Smooth muscle cell (in vitro differentiated cells): Measurements from ENCODE around the gene MET. TPM values are rescaled to one million over a fixed set of nuclear protein-coding genes. Genes with fewer than 3 reads are reported as not detected.

Experiments
- DNase-seq: peaks from one replicate; lab custom pipeline; 2025; ENCODE audit not compliant: unreplicated experiment; lab: John Stamatoyannopoulos, UW
- H2AFZ ChIP-seq: fragments of 200-600 bp; sonication (generic); 2 replicates; pipeline ENCODE4 v1.6.0; 2016; ENCODE audit warnings: antibody characterized with exemption, low read depth, mild to moderate bottlenecking
- H3F3A ChIP-seq: fragments of 200-600 bp; sonication (generic); 2 replicates; pipeline ENCODE4 v1.6.0; 2017; ENCODE audit warnings: antibody characterized with exemption, low read depth
- H3K27ac ChIP-seq: fragments of 200-600 bp; sonication (generic); 2 replicates; pipeline ENCODE4 v1.5.1; 2016; ENCODE audit warnings: low read depth, mild to moderate bottlenecking
- H3K27me3 ChIP-seq: fragments of 200-600 bp; sonication (generic); 2 replicates; pipeline ENCODE4 v1.6.1; 2016; ENCODE audit warnings: low read depth, mild to moderate bottlenecking
- H3K36me3 ChIP-seq: fragments of 200-600 bp; sonication (generic); 2 replicates; pipeline ENCODE4 v1.5.1; 2016; ENCODE audit warnings: low read depth
- H3K4me1 ChIP-seq: fragments of 200-600 bp; sonication (generic); 2 replicates; pipeline ENCODE4 v1.5.1; 2016; ENCODE audit warnings: low read depth
- H3K4me2 ChIP-seq: fragments of 200-600 bp; sonication (generic); 2 replicates; pipeline ENCODE4 v1.6.0; 2016; ENCODE audit warnings: mild to moderate bottlenecking
- H3K4me3 ChIP-seq: fragments of 200-600 bp; sonication (generic); 2 replicates; pipeline ENCODE4 v1.5.1; 2016; ENCODE audit warnings: mild to moderate bottlenecking
- H3K79me2 ChIP-seq: fragments of 200-600 bp; sonication (generic); 2 replicates; pipeline ENCODE4 v1.6.0; 2016; ENCODE audit warnings: low read depth, mild to moderate bottlenecking
- H3K9ac ChIP-seq: fragments of 200-600 bp; sonication (generic); 2 replicates; pipeline ENCODE4 v1.6.0; 2016; ENCODE audit warnings: low read depth
- H3K9me3 ChIP-seq: fragments of 200-600 bp; sonication (generic); replicated peaks from 2 replicates; pipeline ENCODE4 v1.5.1; 2016; ENCODE audit warnings: low read depth
- H4K20me1 ChIP-seq: fragments of 200-600 bp; sonication (generic); 2 replicates; pipeline ENCODE4 v1.6.0; 2016; ENCODE audit warnings: low read depth
- CTCF ChIP-seq: fragments of 200-600 bp; sonication (generic); IDR thresholded peaks from 2 replicates; pipeline ENCODE4 v1.5.1; 2017; ENCODE audit warnings: borderline replicate concordance, mild to moderate bottlenecking, antibody characterized with exemption; ENCODE audit not compliant: insufficient read depth, poor library complexity, severe bottlenecking
- WGBS: methylation state at CpG from one replicate; pipeline ENCODE4 v1.1.7; 2016; ENCODE audit warnings: low lambda C conversion rate; 5-methylcytosine and 5-hydroxymethylcytosine counted together
- polyA plus RNA-seq: library from polyadenylated mRNA; unstranded; fragments of >200 nt; fragmentation: Nextera tagmentation; extraction: Ambion mirVana; gene quantifications from 2 replicates; pipeline ENCODE4 v1.2.1, GENCODE V29; 2016
- total RNA-seq: library from RNA; depleted of rRNA; stranded (reverse); fragments of >200 nt; gene quantifications from 2 replicates; pipeline ENCODE4 v1.2.3, GENCODE V29; 2014

MET gene
- total and polyA plus RNA-seq, 2 experiments from 2014 or later, result 1.2 to 12.0 TPM

GRCh38 chr7:116709336-116709735, 37.3 kb downstream of the MET start:
- H3K27me3 ChIP-seq, result no peaks in the 10 kb centered on the region
- H4K20me1 ChIP-seq, result no peaks in the 10 kb centered on the region
- H3K9ac ChIP-seq, result no peak overlapping the region
- H3F3A ChIP-seq, result no peaks in the 10 kb centered on the region
- no peak overlapping the region for H2AFZ ChIP-seq
- no peak overlapping the region for H3K27ac ChIP-seq
- 85% methylated on average over 4 of the region's 4 CpGs for WGBS
- H3K4me2 ChIP-seq, result no peak overlapping the region
- no peak for DNase-seq
- TF ChIP-seq CTCF, result no peak
- H3K4me1 ChIP-seq, result peaks cover 11% of the 10 kb centered on the region
- H3K79me2 ChIP-seq, result no peaks in the 10 kb centered on the region
- no peaks in the 10 kb centered on the region for H3K9me3 ChIP-seq
- no peaks in the 10 kb centered on the region for H3K36me3 ChIP-seq
- no peak overlapping the region for H3K4me3 ChIP-seq

- no peaks in the 10 kb centered on the region for H3K79me2 ChIP-seq
Measured at GRCh38 chr7:116710764-116711452, 38.9 kb downstream of the MET start.

GRCh38 chr7:116711790-116712189, 39.8 kb downstream of the MET start:
- Histone ChIP-seq H3K27me3 (no peaks in the 10 kb centered on the region), H4K20me1 (no peaks in the 10 kb centered on the region), H3K4me3 (no peak overlapping the region), H3K4me1 (peaks cover 8% of the 10 kb centered on the region), H3K79me2 (no peaks in the 10 kb centered on the region), H3K4me2 (no peak overlapping the region), H2AFZ (no peak overlapping the region), H3K27ac (no peak overlapping the region), H3K36me3 (no peaks in the 10 kb centered on the region), H3K9me3 (no peaks in the 10 kb centered on the region), H3F3A (no peaks in the 10 kb centered on the region), H3K9ac (no peak overlapping the region)
- no peak for TF ChIP-seq CTCF
- WGBS, result 86% methylated on average over 4 of the region's 4 CpGs
- no peak for DNase-seq

More at GRCh38 chr7:116710764-116711452, 38.9 kb downstream of the MET start:
- 86% methylated on average over 3 of the region's 3 CpGs for WGBS
- Histone ChIP-seq H2AFZ (no peak overlapping the region), H3K4me2 (no peak overlapping the region), H3K27ac (no peak overlapping the region), H3K4me3 (no peak overlapping the region), H3K4me1 (peaks cover 11% of the 10 kb centered on the region), H3F3A (no peaks in the 10 kb centered on the region), H3K9me3 (no peaks in the 10 kb centered on the region), H3K36me3 (no peaks in the 10 kb centered on the region), H3K9ac (no peak overlapping the region), H3K27me3 (no peaks in the 10 kb centered on the region), H4K20me1 (no peaks in the 10 kb centered on the region)
- no peak for DNase-seq
- TF ChIP-seq CTCF, result no peak

GRCh38 chr7:116713500-116713899, 41.5 kb downstream of the MET start:
- no peaks in the 10 kb centered on the region for H3K36me3 ChIP-seq
- no peaks in the 10 kb centered on the region for H3K27me3 ChIP-seq
- H4K20me1 ChIP-seq, result no peaks in the 10 kb centered on the region
- no peaks in the 10 kb centered on the region for H3K9me3 ChIP-seq
- no peaks in the 10 kb centered on the region for H3K4me1 ChIP-seq
- H3K79me2 ChIP-seq, result no peaks in the 10 kb centered on the region
- WGBS, result 93% methylated on average over 4 of the region's 4 CpGs
- H2AFZ ChIP-seq, result no peak overlapping the region
- no peak overlapping the region for H3K9ac ChIP-seq
- H3K4me2 ChIP-seq, result no peak overlapping the region
- TF ChIP-seq CTCF, result no peak
- no peak overlapping the region for H3K27ac ChIP-seq
- no peak for DNase-seq
- H3K4me3 ChIP-seq, result no peak overlapping the region
- H3F3A ChIP-seq, result no peaks in the 10 kb centered on the region
